Ammon's horn (tissue), 1 donor: ENCODE results near the gene TPRG1L.

Source experiments
- DNase-seq: peaks from one replicate; pipeline ENCODE4 v3.0.0-alpha.2; 2016; ENCODE audit warnings: low spot score

TPRG1L gene

DNA sequence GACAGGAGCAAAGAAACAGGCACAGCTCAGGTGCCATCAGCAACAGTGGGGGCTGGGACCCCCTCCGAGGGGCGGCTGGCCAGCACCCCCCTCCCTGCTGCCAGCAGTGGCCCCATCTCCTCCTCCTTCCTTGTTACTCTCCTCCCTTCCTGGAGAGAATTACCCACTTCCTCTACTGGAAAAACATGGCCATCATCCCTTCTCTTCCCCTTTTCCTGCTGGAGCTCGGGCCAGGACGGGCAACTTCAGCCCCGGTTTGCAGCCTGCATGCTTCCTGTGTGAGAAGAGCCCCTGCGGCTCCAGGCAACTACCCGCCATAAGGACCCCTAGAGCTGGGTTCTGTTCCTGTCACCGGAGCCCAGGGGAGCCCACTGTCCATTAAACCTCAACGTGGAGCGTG is 31.1 kb upstream of the TPRG1L start:
- DNase-seq: no peak

- peak; percentile 47 for DNase-seq
Measured at GRCh38 chr1:3594706-3595377, 30.0 kb upstream of the TPRG1L start.

DNA sequence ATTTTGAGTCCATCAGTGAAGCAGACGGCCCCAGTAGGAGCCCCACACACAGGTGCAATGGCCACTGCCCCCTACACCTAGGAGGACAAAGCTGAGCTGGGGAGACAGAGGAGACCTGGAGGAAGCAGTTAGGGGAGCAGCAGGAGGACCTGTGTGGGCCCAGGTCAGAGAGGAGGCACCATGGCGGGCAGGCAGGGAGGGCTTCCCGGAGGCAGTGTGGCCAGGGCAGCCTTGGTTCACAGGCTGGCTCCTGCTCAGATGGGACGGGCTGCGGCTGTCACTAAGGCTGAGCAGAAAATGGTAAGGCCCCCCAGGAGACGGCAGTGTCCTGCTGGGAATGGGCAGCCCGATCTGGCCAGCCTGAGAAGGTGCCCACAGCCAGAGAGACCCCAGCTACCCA is 28.9 kb upstream of the TPRG1L start:
- no peak for DNase-seq

DNA sequence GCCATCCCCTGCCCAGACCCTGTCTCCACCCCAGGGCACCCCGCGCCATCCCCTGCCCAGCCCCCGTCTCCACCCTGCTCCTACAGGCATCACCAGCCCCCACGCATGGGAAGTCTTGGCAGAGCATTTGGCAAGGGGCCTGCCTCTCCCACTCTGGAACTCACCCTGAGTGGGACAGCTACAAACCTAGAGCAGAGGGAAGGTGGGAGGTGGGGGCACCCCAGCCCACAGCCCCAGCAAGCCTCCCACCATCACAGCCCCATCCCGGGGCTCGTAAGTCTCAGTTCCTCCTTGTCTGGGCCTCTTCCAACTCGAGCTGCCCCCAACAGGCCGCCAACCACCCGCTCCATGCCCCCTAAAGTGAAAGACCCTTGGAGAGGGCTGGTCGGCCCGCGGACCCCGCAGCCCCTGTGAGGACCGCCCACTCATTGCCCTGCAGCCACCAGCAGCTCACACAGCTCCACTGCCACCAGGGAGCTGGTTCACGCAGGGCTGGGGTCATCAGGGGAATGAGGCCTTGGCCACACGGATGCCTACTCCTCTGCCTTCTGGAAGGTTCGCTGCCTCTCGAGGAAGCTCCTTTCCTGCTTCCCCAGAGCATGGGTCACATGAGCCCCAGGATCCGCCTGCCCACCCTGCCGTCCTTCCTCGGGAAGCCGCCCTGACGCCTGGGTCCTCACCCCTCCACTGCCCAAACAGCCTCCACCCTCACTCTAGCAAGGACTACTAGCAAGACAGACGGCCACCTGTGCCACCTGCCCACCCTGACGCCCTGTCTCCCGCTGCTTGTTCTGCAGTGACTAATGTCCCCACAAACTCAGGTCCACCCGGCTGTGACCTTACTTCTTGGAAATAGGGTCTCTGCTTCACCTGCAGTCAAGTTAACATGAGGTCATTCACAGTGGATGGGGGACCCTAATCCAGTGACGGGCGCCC is 27.9 kb upstream of the TPRG1L start:
- no peak for DNase-seq

GRCh38 chr1:3597599-3597964 is 27.2 kb upstream of the TPRG1L start:
- DNase-seq: no peak

DNA sequence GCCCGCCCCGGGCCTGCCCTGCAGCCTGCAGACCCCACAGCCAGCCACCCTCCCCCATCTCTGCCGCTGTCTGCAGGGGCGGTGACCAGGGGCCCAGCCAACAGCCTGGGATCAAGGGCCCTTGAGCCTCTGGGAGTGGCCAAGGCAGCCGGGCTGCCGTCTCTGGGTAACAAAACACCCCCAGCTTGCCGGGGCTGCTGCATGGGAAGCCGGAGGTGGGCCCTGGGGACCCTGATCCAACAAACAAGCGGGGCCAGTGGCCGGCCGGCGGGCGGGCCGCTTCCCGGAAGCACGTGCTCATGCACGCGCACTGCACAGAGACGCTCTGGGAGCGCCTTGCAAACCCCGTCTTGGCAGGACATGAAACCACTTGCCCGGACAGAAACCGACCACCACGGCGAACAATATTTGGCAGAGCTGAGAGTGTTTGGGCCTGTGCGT is 26.7 kb upstream of the TPRG1L start:
- DNase-seq: peak; percentile 28

DNA sequence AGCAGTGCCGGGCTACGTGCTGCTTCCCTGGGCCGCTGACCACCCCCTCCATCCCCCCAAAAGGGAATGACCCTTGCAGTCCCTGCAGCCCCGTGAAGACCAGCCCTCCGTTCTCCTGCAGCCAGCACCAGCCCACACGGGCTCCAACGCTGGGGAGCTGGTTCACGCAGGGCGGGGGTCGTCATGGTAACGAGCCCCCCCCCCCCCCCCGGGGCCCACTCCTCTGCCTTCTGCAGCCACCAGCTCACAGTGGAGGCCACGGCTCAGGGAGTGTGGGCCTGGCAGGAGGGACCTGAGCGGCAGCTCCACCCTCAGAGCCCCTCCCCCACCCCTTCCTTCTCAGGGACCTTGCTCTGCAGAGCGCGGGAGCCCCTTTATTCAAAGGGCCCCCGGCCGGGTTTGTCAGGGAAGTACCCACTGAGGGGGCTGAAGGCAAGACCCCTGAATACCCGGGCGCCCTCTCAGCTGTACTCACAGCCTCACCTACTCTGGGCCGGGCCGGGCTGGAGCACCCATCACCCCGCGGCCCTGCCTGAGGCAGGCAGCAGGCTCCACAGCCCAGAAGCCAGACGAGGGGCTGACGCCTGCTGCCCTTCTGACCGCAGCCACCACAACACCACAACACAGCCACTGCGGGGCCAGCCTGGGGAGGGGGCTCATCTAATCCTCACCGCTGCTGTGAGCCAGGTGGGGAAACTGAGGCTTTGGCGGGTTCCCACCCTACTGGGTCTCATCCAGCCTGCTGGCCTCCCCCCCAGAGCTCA is 26.1 kb upstream of the TPRG1L start:
- no peak for DNase-seq

GRCh38 chr1:3599286-3599811 is 25.5 kb upstream of the TPRG1L start:
- no peak for DNase-seq

DNA sequence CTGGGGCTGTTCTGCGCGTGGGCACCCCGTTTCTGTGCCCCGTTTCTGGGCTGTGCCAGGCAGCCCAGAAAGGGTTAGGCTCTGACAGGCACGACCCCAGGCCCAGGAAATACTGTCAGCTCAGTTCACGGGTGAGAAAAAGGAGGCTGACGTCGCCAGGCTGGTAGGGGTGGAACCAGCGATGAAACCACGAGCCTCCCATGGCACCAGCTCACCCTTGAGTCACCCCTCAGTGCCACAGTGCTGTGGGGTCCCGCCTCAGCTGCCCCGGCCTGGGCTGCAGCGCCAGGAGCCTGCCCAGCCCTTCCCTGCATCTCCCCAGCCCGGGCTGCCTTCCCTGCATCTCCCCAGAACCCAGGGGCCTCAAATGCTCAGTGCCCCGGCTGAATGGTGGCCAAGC is 25.0 kb upstream of the TPRG1L start:
- DNase-seq: no peak

DNA sequence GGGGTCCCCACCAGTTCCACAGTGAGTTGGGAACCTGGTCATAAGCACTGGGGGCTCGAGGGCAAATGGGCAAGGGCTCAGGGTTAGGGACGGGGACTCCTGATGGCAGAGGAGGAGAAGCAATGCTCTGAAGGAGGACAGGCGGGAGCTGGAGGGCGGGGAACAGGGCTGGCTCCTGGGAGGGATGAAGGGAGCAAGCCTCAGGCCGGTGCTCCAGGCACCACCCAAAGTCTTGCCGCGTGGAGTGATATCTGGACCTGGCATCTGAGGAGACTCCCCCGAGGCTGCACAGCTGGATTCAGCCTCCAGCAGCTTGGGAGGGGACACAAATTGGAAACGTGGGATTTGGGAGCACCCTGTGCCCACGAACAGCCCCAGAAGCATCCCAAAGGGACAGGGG is 24.5 kb upstream of the TPRG1L start:
- DNase-seq: no peak

- no peak for DNase-seq
Measured at GRCh38 chr1:3601743-3602142, 23.1 kb upstream of the TPRG1L start.

GRCh38 chr1:3602375-3602774 is 22.4 kb upstream of the TPRG1L start:
- DNase-seq: no peak

DNA sequence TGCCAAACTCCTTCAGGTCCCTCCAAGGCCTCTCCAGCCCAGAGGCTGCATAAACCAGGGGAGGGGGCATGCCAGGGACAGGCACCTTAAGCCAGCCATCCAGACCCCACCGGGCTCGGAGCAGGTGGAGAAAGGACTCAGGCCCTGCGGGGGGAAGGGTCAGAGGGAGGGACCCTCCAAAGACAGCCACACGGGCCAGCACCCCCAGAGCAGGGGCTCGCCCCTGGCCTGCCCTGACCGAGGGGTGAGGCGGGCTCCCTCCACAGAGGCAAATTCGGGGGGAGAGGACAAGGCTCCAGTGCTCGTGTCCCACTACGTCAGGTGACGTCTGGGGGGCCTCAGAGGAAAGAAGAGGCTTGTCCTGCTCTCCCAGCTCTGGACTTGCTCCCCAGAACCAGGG is 21.7 kb upstream of the TPRG1L start:
- DNase-seq: no peak

DNA sequence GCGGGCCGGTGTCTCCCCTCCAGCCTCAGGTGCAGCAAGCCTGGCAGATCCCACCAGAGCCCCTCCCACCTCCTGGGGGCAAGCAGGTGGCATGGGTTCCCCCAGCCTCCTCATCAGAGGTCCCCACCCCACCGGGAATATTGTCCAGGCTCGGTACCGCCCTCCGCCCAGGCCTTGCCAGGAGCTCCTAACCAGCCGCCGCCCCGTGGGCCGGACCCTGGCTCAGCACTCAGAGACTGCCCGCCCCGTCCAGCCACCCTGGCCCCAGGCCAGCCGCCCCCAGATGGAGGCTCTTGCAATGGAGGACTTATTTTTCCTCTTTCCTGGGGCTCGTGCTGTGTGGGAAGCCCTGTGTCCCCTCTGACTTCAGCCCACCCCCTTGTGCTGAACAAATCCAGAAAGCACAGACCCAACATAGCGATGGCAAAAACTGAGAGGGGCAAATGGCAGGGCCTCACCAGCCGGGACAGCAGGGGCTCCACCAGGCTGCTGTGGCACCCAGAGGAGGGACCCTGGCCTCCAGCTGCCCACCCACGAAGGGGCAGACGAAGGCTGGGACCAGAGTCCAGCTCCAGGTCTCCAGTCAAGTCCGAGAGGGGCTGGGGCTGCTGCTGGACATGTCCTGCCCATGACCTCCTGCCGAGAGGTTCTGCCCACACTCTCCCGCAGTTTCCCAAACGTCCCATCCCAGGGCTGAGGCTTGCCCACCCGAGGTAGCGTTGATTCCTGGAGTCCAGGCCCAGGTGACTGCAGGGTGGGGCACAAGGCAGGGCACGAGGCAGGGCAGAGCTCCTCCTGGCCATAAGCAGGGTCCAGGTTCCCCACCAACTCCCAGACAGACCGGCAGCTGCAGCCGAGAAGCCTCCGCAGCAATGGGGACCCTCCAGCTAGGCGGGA is 21.0 kb upstream of the TPRG1L start:
- no peak for DNase-seq

GRCh38 chr1:3604468-3604974 is 20.3 kb upstream of the TPRG1L start:
- no peak for DNase-seq

DNA sequence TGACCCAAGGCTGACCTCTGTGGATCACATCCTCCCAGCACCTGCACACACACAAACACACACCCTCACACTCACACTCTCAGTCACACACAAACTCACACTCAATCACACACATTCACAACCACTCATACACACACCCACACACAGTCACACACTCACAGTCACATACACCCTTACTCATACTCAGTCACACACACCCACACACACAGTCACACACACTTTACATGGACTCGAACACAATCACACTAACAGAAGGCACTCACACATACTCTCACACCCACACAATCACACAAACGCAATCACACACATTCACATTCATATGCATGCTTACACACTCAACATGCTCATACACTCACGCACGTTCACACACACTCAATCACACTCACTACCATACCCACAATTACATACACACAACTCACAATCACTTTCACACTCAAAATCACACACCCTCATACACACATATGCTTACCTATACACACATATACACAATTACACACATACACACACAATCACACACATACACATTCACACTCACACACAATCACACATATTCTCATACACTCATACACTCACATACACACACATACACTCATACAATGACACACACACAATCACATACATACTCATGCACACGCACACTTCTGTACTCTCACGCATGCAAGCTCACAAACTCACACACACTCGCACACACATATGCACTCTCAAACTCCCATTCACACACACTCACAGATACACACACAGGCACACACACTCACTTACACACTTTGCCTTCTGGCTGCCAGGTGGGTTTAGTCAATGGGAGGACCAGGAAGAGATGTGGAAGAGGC is 19.6 kb upstream of the TPRG1L start:
- no peak for DNase-seq

DNA sequence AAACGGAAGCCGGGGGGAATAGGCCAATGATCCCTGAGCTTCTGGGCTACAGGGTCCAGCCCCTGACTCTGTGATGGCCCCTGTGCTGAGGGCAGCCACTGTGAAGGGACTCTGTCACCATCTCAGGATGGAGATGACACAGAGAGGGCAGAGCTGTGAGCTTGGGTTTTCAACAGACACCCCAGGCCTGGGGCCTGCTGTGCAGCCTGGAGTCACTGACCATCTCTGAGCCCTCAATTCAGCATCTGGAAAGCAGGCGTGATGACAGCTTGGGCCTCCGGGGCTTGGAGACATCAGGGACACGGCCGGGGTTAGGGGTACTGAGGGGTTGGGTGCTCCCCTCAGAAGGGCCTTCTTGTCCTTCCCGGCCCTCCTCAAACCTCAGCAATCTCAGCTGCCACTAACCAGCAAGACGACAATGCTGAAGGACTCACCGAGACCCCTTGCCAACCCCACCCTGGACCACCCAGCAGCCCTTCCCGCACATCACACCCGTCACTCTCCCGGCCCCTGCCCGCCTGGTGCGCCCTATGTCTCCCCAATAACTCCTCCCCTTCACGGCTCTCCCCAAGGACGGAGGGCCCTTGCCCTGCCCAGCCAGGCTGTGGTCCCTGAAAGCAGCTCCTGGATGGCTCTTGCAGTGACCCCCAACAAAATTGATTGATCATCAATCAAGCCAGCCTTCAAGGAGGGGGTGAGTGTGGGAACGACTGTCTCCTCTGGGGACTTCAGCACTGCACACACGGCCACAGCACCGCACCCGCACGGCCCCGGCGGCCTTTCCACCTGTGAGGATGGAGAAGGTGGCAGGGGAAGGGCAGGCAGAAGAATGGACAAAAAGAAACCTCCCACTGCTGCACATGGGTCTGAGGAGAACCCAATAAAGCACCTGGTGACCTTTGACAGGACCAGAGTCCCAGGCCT is 17.8 kb upstream of the TPRG1L start:
- DNase-seq: no peak

DNA sequence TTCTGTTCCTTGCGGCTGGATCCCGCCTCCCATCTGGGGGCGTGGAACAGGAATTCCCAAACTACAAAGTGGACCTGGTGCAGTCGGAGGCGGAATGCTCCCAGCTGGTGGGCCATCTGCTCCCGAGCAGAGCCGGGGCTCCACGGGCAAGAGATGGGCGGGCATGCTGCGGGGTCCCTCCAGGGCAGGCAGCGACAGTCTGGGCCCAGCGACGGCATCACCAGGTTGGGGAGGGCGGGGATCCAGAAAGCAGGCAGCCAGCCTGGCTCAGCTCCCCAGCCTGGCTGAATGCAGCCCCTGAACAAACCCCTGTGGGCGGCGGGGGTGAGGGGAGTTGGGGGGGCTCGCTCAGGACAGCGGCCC is 17.1 kb upstream of the TPRG1L start:
- DNase-seq: no peak

DNA sequence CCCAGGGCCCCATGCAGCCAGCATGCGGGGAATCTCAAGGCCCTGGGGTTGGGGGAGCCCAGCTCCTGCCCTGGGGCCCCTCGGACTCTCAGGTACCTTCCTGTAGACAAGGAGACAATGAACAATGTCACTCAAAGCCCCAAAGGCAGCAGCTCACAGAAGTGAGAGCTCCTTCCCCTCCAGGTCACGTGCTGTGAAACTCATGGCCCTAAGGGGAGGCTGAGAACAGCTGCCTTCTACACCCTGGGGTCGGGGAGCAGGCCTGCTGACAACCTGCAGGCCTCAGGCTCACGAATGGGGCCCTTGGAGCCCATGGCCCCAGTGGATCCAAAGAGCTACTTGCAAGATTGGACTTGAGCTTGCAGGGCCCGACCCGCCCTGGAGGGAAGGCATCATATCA is 16.7 kb upstream of the TPRG1L start:
- no peak for DNase-seq
